OCI-LY3 (cell line): ENCODE measurements around the gene MAN2A2.

ENCODE experiments used
- CTCF ChIP-seq: fragments of 200-600, 300-600 bp; sonication (generic); IDR thresholded peaks from 2 replicates; pipeline ENCODE4 v1.5.1; 2014; ENCODE audit warnings: antibody characterized with exemption, low read length, low read depth
- EZH2phosphoT487 ChIP-seq: fragments of 200-600 bp; shearing (Covaris generic); IDR thresholded peaks from 2 replicates; pipeline ENCODE4 v1.6.1; 2018; ENCODE audit warnings: antibody characterized with exemption, mixed run types, low read depth

- TF ChIP-seq CTCF (no peak), EZH2phosphoT487 (no peak)
These were observed 27.5 kb upstream of the MAN2A2 start for GRCh38 chr15:90875549-90875981.
